Bronchial epithelial cell (primary cell): Measurements from ENCODE around the gene FHL2. TPM values are rescaled to one million over a fixed set of nuclear protein-coding genes. Genes with fewer than 3 reads are reported as not detected.

Source experiments
- DNase-seq: peaks from one replicate; pipeline ENCODE4 v3.0.0-alpha.2; 2010; ENCODE audit warnings: low read depth
- FAIRE-seq: peaks from 2 replicates; lab custom pipeline; 2011; peaks lifted over from hg19 to GRCh38; lab: Jason Lieb, UNC
- H3K27me3 ChIP-seq: 2 replicates; pipeline ENCODE4 v1.5.1; 2011; ENCODE audit warnings: low read length; ENCODE audit not compliant: control insufficient read depth, insufficient read depth
- H3K36me3 ChIP-seq: 2 replicates; pipeline ENCODE4 v1.5.1; 2011; ENCODE audit warnings: low read length; ENCODE audit not compliant: control insufficient read depth, insufficient read depth
- H3K4me3 ChIP-seq: 2 replicates; pipeline ENCODE4 v1.5.1; 2011; ENCODE audit warnings: mild to moderate bottlenecking, low read depth, low read length, control low read depth
- CTCF ChIP-seq: IDR thresholded peaks from 2 replicates; pipeline ENCODE4 v1.5.1; 2011; ENCODE audit warnings: mild to moderate bottlenecking, moderate library complexity, low read length, control low read depth, inconsistent platforms; ENCODE audit not compliant: insufficient read depth, severe bottlenecking
- total RNA-seq: library from RNA; depleted of rRNA; stranded (reverse); fragments of >200 nt; gene quantifications from 2 replicates; pipeline ENCODE4 v1.2.1, GENCODE V29; 2014

The FHL2 gene
- total RNA-seq, 1 donor from 2014 or later: 76.9 TPM

GRCh38 chr2:105411720-105412407 lies 13.0 kb upstream of the FHL2 start:
- Histone ChIP-seq H3K27me3 (no peaks in the 10 kb centered on the region), H3K36me3 (no peaks in the 10 kb centered on the region), H3K4me3 (no peak overlapping the region)
- DNase-seq (peak; percentile 43), FAIRE-seq (no peak)
- no peak for TF ChIP-seq CTCF

- no peak for TF ChIP-seq CTCF
- FAIRE-seq (no peak), DNase-seq (peak; percentile 95)
- Histone ChIP-seq H3K27me3 (no peaks in the 10 kb centered on the region), H3K36me3 (no peaks in the 10 kb centered on the region), H3K4me3 (no peak overlapping the region)
These were observed 11.7 kb upstream of the FHL2 start for GRCh38 chr2:105410554-105410953.

GRCh38 chr2:105409717-105410116 lies 10.9 kb upstream of the FHL2 start:
- Histone ChIP-seq H3K36me3 (no peaks in the 10 kb centered on the region), H3K4me3 (no peak overlapping the region), H3K27me3 (no peaks in the 10 kb centered on the region)
- peak; percentile 99 for DNase-seq
- peak; percentile 98 for FAIRE-seq
- no peak for TF ChIP-seq CTCF

DNA sequence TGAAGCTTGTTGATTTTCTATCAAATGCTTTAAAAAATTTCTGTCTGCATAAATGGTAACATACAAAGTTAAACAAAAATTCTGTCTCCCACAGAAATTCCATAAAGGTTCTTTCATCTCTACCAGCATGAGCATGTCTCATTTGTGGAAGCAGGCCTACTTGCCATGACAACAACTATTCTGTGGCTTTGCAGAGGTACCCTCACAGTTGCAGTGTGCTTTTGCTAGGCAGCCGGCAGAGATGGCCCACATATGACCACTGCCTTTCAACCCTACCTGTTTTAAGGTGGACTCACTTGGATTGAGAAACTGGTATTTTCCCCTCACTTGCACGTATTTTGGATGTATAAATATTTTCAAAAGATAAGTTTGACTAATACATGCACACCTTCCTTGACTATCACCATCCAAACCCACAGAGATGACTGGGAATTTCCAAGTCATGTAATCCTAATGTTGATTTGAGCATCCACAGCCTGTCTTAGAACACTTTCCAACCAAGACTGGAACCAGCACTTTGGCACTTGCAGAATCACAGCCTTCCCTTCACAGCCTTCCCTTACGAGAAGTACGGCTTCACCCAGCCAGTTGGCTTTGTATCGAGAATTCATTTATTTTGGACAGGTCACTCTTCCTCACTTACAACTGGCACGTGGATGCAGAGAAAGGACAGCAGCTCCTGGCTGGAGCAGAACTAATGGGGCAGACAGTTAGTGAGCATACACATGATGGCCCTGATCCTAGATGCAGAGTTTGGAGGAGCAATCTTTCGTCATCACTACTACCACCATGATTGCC lies 9.3 kb upstream of the FHL2 start:
- DNase-seq (peak; percentile 35), FAIRE-seq (no peak)
- no peak for TF ChIP-seq CTCF

GRCh38 chr2:105406221-105406620 lies 7.4 kb upstream of the FHL2 start:
- Histone ChIP-seq H3K27me3 (no peaks in the 10 kb centered on the region), H3K36me3 (no peaks in the 10 kb centered on the region), H3K4me3 (no peak overlapping the region)
- no peak for FAIRE-seq
- TF ChIP-seq CTCF: no peak
- peak; percentile 75 for DNase-seq

More for the DNA sequence above, 9.3 kb upstream of the FHL2 start:
- no peaks in the 10 kb centered on the region for H3K27me3 ChIP-seq
- no peak overlapping the region for H3K4me3 ChIP-seq
- no peaks in the 10 kb centered on the region for H3K36me3 ChIP-seq
